PC-3 (cell line): ENCODE results near the gene LACTBL1. TPM values are rescaled to one million over a fixed set of nuclear protein-coding genes. Genes with fewer than 3 reads are reported as not detected.

Experiments
- ATAC-seq: fragments of 200-7000 bp; cut with Tn5 transposase; 2 replicates; pipeline ENCODE4 v1.9.1; 2020; ENCODE audit warnings: mild to moderate bottlenecking, moderate library complexity
- BruUV-seq: library from RNA; stranded (reverse); fragments of 400-500 nt; replicated peaks from 2 replicates; lab custom pipeline; 2021; lab: Mats Ljungman, UMichigan
- CTCF ChIA-PET: fragments of 300-600 bp; sonication (Branson Sonifier 250); formaldehyde crosslinking; loops from one replicate; lab custom pipeline; 2022; ENCODE audit warnings: antibody characterized with exemption; lab: Charles Lee
- POLR2A ChIA-PET: fragments of 300-600 bp; sonication (Branson Sonifier 250); formaldehyde crosslinking; loops from one replicate; lab custom pipeline; 2022; ENCODE audit warnings: antibody characterized with exemption; ENCODE audit not compliant: unreplicated experiment; lab: Charles Lee
- DNase-seq: peaks from one replicate; pipeline ENCODE4 v3.0.0-alpha.2; 2015
- H2AFZ ChIP-seq: fragments of 300-600 bp; sonication (generic); 2 replicates; pipeline ENCODE4 v1.6.0; 2016; ENCODE audit warnings: antibody characterized with exemption, low read length
- H3F3A ChIP-seq: fragments of 300-600 bp; sonication (generic); one replicate; pipeline ENCODE4 v1.6.0; 2017; ENCODE audit warnings: antibody characterized with exemption, low read length, control low read depth, mild to moderate bottlenecking; ENCODE audit not compliant: unreplicated experiment
- H3K27ac ChIP-seq: fragments of 300-600 bp; sonication (generic); 2 replicates; pipeline ENCODE4 v1.5.1; 2016; ENCODE audit warnings: mild to moderate bottlenecking, low read length
- H3K27me3 ChIP-seq: fragments of 300-600 bp; sonication (generic); 2 replicates; pipeline ENCODE4 v1.6.1; 2016; ENCODE audit warnings: low read length, mixed read lengths
- H3K36me3 ChIP-seq: fragments of 300-600 bp; sonication (generic); 2 replicates; pipeline ENCODE4 v1.6.1; 2016; ENCODE audit warnings: low read depth, mixed run types, low read length, mixed read lengths
- H3K4me1 ChIP-seq: fragments of 300-600 bp; sonication (generic); 2 replicates; pipeline ENCODE4 v1.5.1; 2016; ENCODE audit warnings: low read length; ENCODE audit not compliant: insufficient read depth
- H3K4me2 ChIP-seq: fragments of 300-600 bp; sonication (generic); 2 replicates; pipeline ENCODE4 v1.6.0; 2016; ENCODE audit warnings: low read length
- H3K4me3 ChIP-seq: fragments of 300-600 bp; sonication (generic); 2 replicates; pipeline ENCODE4 v1.5.1; 2016; ENCODE audit warnings: mild to moderate bottlenecking, low read length, mixed read lengths
- H3K79me2 ChIP-seq: fragments of 300-600 bp; sonication (generic); 2 replicates; pipeline ENCODE4 v1.6.1; 2017; ENCODE audit warnings: low read length, mixed read lengths
- H3K9ac ChIP-seq: fragments of 300-600 bp; sonication (generic); 2 replicates; pipeline ENCODE4 v1.6.0; 2016; ENCODE audit warnings: mild to moderate bottlenecking, low read length
- H3K9me2 ChIP-seq: fragments of 300-600 bp; sonication (generic); replicated peaks from 2 replicates; pipeline ENCODE4 v1.6.1; 2016; ENCODE audit warnings: mixed run types, low read length, mixed read lengths
- H3K9me3 ChIP-seq: fragments of 300-600 bp; sonication (generic); 2 replicates; pipeline ENCODE4 v1.6.1; 2016; ENCODE audit warnings: low read length, mixed read lengths
- H4K20me1 ChIP-seq: fragments of 300-600 bp; sonication (generic); 2 replicates; pipeline ENCODE4 v1.6.1; 2016; ENCODE audit warnings: low read length, mixed read lengths
- CTCF ChIP-seq: fragments of 300-600 bp; sonication (generic); conservative IDR thresholded peaks from 2 replicates; pipeline ENCODE4 v1.5.1; 2017; ENCODE audit warnings: antibody characterized with exemption, low read depth, mild to moderate bottlenecking, low read length
- EZH2 ChIP-seq: fragments of 300-600 bp; sonication (generic); IDR thresholded peaks from one replicate; pipeline ENCODE4 v1.6.1; 2017; ENCODE audit warnings: antibody characterized with exemption, mild to moderate bottlenecking, low read length; ENCODE audit not compliant: unreplicated experiment
- EZH2phosphoT487 ChIP-seq: fragments of 300-600 bp; sonication (generic); IDR thresholded peaks from 2 replicates; pipeline ENCODE4 v1.6.1; 2018; ENCODE audit warnings: mild to moderate bottlenecking, antibody characterized with exemption, low read length, borderline replicate concordance
- intact Hi-C: fragments of 100-400 bp; cut with micrococcal nuclease; formaldehyde crosslinking; loops from 2 replicates; pipeline ENCODE4 v1.9.0; 2023
- total RNA-seq: library from RNA; depleted of rRNA; stranded (reverse); fragments of >200 nt; gene quantifications from 2 replicates; pipeline ENCODE4 v1.2.3, GENCODE V29; 2014

LACTBL1 gene
- total RNA-seq, 1 experiment from 2014 or later: not detected

DNA sequence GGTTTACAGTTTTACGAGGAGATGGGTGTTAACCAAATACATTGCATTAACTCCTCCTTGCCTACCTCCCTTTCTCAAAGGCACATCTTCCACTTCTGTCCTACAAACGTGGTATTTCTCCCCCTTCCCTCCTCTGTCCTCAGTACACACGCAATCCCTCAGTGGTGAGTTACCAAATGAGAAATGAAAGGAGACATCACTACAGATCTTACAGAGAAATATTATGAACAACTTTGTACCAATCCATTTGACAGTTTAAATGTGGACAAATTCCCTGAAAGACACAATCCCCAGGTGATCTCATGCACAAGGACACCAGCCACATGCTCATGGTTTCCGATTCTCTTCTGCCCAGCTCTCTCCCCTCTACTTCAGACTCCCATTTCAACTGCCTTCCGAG lies 6.4 kb downstream of the LACTBL1 start:
- intact Hi-C loops: no loop called here
- Histone ChIP-seq H3K27me3 (no peaks in the 10 kb centered on the region), H3K36me3 (no peaks in the 10 kb centered on the region), H3K4me1 (peaks cover 1% of the 10 kb centered on the region; the same call in 1 of the 2 replicates), H4K20me1 (no peaks in the 10 kb centered on the region), H2AFZ (no peak overlapping the region), H3F3A (no peaks in the 10 kb centered on the region), H3K27ac (no peak overlapping the region), H3K9me2 (no peaks in the 10 kb centered on the region), H3K4me2 (no peak overlapping the region), H3K79me2 (no peaks in the 10 kb centered on the region), H3K9ac (no peak overlapping the region), H3K4me3 (no peak overlapping the region), H3K9me3 (no peaks in the 10 kb centered on the region)
- ATAC-seq (no peak), DNase-seq (no peak)
- ChIA-PET CTCF (no interaction called here), POLR2A (no interaction called here)
- no TSS peak for BruUV-seq
- TF ChIP-seq EZH2phosphoT487: no peak
- TF ChIP-seq EZH2: no peak
- no peak for TF ChIP-seq CTCF

DNA sequence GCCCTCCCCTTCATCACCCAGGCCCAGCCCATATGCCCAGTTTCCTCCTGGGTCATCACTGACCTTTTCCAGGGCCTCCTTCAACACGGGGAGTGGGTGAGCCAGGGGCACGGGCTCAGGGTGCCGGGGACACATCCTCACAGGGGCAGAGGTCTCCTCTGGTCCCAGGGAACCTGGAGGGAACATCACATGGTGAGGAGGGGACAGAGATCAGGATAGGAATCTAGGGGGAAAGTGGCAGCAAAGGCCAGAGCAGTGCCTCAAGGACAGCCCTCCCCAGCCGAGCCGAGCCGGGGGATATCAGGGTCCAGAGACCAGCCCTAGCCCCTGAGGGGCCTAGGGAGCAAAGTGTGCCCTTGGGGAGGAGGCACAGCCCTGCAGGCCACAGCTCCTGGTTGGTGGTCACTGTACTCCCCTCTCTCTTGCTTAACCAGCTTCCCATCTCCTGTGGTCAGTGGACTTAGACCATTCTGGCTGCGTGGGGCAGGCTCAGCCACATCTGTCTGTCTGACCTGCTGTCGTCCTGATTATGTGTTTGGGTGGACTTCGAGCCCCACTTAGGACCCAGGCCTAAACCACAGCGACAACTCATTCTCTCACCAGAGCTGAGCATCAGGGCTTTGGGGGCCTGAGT lies 9.5 kb downstream of the LACTBL1 start:
- no peaks in the 10 kb centered on the region for H3K9me2 ChIP-seq
- no peak overlapping the region for H3K27ac ChIP-seq
- no peaks in the 10 kb centered on the region for H3K79me2 ChIP-seq
- no peaks in the 10 kb centered on the region for H3K9me3 ChIP-seq
- no peak for DNase-seq
- no peak overlapping the region for H3K9ac ChIP-seq
- CTCF ChIA-PET: interaction anchor here (0.5 to 1.1 kb wide), 2 partner anchors 259 to 425 kb away, joined by 3 read pairs; no protein-coding TSS in a partner anchor
- H2AFZ ChIP-seq: no peak overlapping the region
- TF ChIP-seq EZH2: no peak
- TF ChIP-seq EZH2phosphoT487: no peak
- TF ChIP-seq CTCF: no peak
- no peak for ATAC-seq
- no peak overlapping the region for H3K4me2 ChIP-seq
- H4K20me1 ChIP-seq: no peaks in the 10 kb centered on the region
- no peaks in the 10 kb centered on the region for H3K4me1 ChIP-seq
- no peaks in the 10 kb centered on the region for H3F3A ChIP-seq
- POLR2A ChIA-PET: no interaction called here
- no peak overlapping the region for H3K4me3 ChIP-seq
- H3K36me3 ChIP-seq: no peaks in the 10 kb centered on the region
- intact Hi-C loops: no loop called here
- no peaks in the 10 kb centered on the region for H3K27me3 ChIP-seq
- no TSS peak for BruUV-seq

GRCh38 chr1:22962558-22962957 lies 10.1 kb downstream of the LACTBL1 start:
- no peak overlapping the region for H2AFZ ChIP-seq
- H3K4me2 ChIP-seq: no peak overlapping the region
- H3K4me3 ChIP-seq: no peak overlapping the region
- H3K36me3 ChIP-seq: no peaks in the 10 kb centered on the region
- H3K27me3 ChIP-seq: no peaks in the 10 kb centered on the region
- intact Hi-C loops: no loop called here
- no peaks in the 10 kb centered on the region for H3K9me3 ChIP-seq
- POLR2A ChIA-PET: no interaction called here
- BruUV-seq: no TSS peak
- ATAC-seq: no peak
- H3F3A ChIP-seq: no peaks in the 10 kb centered on the region
- H3K9ac ChIP-seq: no peak overlapping the region
- no peak for TF ChIP-seq EZH2phosphoT487
- no peak for TF ChIP-seq CTCF
- no peak for TF ChIP-seq EZH2
- H4K20me1 ChIP-seq: no peaks in the 10 kb centered on the region
- CTCF ChIA-PET: no interaction called here
- no peaks in the 10 kb centered on the region for H3K79me2 ChIP-seq
- no peak overlapping the region for H3K27ac ChIP-seq
- H3K4me1 ChIP-seq: no peaks in the 10 kb centered on the region
- no peaks in the 10 kb centered on the region for H3K9me2 ChIP-seq
- no peak for DNase-seq
